Activated CD4-positive, alpha-beta memory T cell treated with anti-CD3 and anti-CD28 coated beads for 36 hours (primary cell): ENCODE data around the gene PRKAR2A. TPM values are rescaled to one million over a fixed set of nuclear protein-coding genes. Genes with fewer than 3 reads are reported as not detected.
"Not testable (repeated sequence)": the region's sequence is repeated elsewhere in the genome, so short reads cannot be mapped to it uniquely, and the experiment has no call there.

Source experiments
- CTCF ChIA-PET: fragments of 350-600 bp; sonication (Branson Sonifier 250); formaldehyde crosslinking; loops from one replicate; lab custom pipeline; 2021; ENCODE audit warnings: antibody characterized with exemption, inconsistent platforms; lab: Charles Lee
- POLR2A ChIA-PET: fragments of 350-600 bp; sonication (Branson Sonifier 250); formaldehyde crosslinking; loops from one replicate; lab custom pipeline; 2021; ENCODE audit warnings: antibody characterized with exemption; lab: Charles Lee
- DNase-seq: peaks from one replicate; pipeline ENCODE4 v3.0.0-alpha.2; 2020
- H3K27ac Mint-ChIP-seq: one replicate; pipeline ENCODE4 v1.8.0; 2021; ENCODE audit warnings: mixed read lengths
- H3K27me3 Mint-ChIP-seq: one replicate; pipeline ENCODE4 v1.8.0; 2021; ENCODE audit warnings: mixed read lengths
- H3K36me3 Mint-ChIP-seq: one replicate; pipeline ENCODE4 v1.8.0; 2021; ENCODE audit warnings: mixed read lengths
- H3K4me1 Mint-ChIP-seq: one replicate; pipeline ENCODE4 v1.8.0; 2021; ENCODE audit warnings: low read depth, mixed read lengths
- H3K4me3 Mint-ChIP-seq: one replicate; pipeline ENCODE4 v1.8.0; 2021; ENCODE audit warnings: mild to moderate bottlenecking, mixed read lengths
- H3K9me3 Mint-ChIP-seq: one replicate; pipeline ENCODE4 v1.8.0; 2021; ENCODE audit warnings: mixed read lengths
- intact Hi-C: fragments of 100-400 bp; cut with micrococcal nuclease; formaldehyde crosslinking; loops from one replicate; pipeline ENCODE4 v1.15.1; 2023
- total RNA-seq, 2 experiments: library from RNA; stranded (reverse); gene quantifications; one replicate each; pipeline ENCODE4 v1.2.3, GENCODE V29; 2021

Gene PRKAR2A
- total RNA-seq, 2 experiments from 2014 or later: 30.4 to 32.7 TPM

DNA sequence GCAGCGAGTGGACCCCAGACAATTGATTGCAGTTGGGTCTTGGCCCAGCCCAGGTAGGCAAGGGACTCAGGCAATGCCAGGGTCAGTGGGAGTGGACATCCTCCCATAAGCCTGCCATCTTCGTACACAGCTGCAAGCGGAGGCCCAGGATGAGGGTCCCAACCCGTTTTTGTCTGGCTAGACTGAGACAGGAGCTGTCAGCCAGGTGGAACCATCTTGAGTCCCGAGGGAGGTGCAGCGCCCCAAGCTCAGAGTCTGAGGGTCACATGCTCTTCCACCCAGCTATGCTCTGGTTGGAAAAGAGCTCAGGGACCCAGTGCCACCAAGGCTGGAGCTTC is 108.1 kb downstream of the PRKAR2A start:
- H3K9me3 Mint-ChIP-seq: no peaks in the 10 kb centered on the region
- H3K4me3 Mint-ChIP-seq: no peak overlapping the region
- no peaks in the 10 kb centered on the region for H3K4me1 Mint-ChIP-seq
- ChIA-PET POLR2A (interaction anchor here (0.8 kb wide), 1 partner anchor 22 kb away, joined by 3 read pairs; the partner anchor contains the start of gene IP6K2), CTCF (interaction anchor here (0.5 to 2.0 kb wide), 30 partner anchors 8 to 815 kb away, joined by 3 to 17 read pairs (median 4); partner anchors contain the start of genes NCKIPSD, SLC25A20 and SLC26A6)
- no peak for DNase-seq
- intact Hi-C loops: no loop called here
- no peak overlapping the region for H3K27ac Mint-ChIP-seq
- no peaks in the 10 kb centered on the region for H3K36me3 Mint-ChIP-seq
- H3K27me3 Mint-ChIP-seq: no peaks in the 10 kb centered on the region

DNA sequence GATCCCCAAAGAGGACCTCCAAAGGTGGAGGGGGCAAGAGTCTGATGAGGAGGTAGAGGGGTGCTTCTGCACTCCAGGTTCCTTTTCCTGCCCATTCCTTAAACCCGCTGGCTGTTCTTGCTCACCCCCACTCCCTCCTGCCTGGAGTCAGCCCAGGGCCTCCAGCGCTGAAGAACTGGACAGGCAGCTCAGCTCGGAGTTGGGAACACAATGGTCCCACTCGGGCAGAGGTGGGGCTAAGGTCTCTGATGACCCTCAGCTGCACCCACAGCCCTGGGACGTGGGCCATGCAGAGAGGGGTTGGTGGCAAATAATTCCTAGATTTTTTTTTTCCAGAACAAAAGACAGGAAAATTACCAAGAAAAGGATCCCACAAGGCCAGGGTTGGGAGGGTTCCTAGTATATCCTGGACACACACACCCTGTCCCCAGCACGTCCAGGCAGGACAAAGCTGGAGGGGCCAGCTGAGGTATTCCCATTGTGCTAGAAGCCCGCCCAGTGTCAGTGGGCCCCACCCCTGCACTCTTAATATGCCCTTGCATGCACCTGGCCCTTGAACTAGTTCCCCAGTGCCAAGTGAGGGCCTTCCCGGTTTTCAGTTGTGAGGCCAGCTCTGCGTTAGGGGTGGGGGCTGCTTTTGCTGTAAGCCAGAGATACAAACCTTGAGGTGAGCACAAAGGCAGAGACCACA is 108.6 kb downstream of the PRKAR2A start:
- POLR2A ChIA-PET: interaction anchor here (0.8 kb wide), 1 partner anchor 22 kb away, joined by 3 read pairs; the partner anchor contains the start of gene IP6K2
- intact Hi-C loops: no loop called here
- H3K36me3 Mint-ChIP-seq: no peaks in the 10 kb centered on the region
- CTCF ChIA-PET: interaction anchor here (0.6 to 2.0 kb wide), 28 partner anchors 8 to 816 kb away, joined by 3 to 17 read pairs (median 4); partner anchors contain the start of genes NCKIPSD, SLC25A20 and SLC26A6
- DNase-seq: no peak
- H3K4me3 Mint-ChIP-seq: no peak overlapping the region
- H3K27me3 Mint-ChIP-seq: no peaks in the 10 kb centered on the region
- no peaks in the 10 kb centered on the region for H3K9me3 Mint-ChIP-seq
- H3K27ac Mint-ChIP-seq: no peak overlapping the region
- H3K4me1 Mint-ChIP-seq: no peaks in the 10 kb centered on the region

DNA sequence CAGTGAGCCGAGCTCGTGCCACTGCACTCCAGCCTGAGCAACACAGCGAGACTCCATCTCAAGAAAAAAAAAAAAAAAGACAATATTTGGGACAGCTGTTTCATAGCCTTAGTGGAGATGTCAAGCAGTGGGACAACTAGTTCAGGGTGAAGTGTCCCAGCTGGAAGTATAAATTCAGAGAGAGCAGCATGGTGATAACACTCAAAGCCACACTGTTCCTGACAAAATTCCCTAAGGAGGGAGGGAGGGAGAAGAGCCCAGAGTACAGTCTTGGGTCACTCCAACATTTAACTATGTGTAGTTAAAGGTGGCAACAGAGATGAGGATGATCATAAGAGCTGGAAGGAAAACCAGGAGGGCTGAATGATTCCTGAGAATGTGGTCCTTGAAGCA is 109.5 kb downstream of the PRKAR2A start:
- no peak overlapping the region for H3K4me3 Mint-ChIP-seq
- no peak overlapping the region for H3K27ac Mint-ChIP-seq
- H3K4me1 Mint-ChIP-seq: no peaks in the 10 kb centered on the region
- no peaks in the 10 kb centered on the region for H3K9me3 Mint-ChIP-seq
- intact Hi-C loops: no loop called here
- H3K27me3 Mint-ChIP-seq: no peaks in the 10 kb centered on the region
- CTCF ChIA-PET: interaction anchor here (0.8 to 1.9 kb wide), 5 partner anchors 9 to 338 kb away, joined by 3 to 4 read pairs (median 3); partner anchors contain the start of gene SLC25A20
- DNase-seq: no peak
- no peaks in the 10 kb centered on the region for H3K36me3 Mint-ChIP-seq
- POLR2A ChIA-PET: no interaction called here

DNA sequence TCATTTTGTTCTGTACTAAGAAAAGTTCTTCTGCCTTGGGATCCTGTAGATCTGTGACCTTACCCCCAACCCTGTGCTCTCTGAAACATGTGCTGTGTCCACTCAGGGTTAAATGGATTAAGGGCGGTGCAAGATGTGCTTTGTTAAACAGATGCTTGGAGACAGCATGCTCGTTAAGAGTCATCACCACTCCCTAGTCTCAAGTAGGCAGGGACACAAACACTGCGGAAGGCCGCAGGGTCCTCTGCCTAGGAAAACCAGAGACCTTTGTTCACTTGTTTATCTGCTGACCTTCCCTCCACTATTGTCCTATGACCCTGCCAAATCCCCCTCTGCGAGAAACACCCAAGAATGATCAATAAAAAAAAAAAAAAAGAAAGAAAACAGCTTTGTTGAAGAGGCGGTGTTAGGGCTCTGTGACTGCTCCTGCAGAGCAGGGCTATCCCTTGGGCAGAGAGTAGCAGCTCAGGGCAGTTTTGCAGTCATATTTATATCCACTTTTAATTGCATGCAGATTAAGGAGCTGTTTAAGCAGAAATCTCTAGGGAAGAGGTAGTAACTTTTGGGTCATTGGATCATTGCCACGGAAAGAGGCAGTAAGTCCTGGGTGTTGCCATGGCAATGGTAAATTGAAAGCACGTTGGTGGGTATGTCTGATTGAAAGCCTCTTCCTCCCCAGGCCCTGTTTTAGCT is 112.5 kb downstream of the PRKAR2A start:
- H3K4me3 Mint-ChIP-seq, intact Hi-C loops: not testable (repeated sequence)

DNA sequence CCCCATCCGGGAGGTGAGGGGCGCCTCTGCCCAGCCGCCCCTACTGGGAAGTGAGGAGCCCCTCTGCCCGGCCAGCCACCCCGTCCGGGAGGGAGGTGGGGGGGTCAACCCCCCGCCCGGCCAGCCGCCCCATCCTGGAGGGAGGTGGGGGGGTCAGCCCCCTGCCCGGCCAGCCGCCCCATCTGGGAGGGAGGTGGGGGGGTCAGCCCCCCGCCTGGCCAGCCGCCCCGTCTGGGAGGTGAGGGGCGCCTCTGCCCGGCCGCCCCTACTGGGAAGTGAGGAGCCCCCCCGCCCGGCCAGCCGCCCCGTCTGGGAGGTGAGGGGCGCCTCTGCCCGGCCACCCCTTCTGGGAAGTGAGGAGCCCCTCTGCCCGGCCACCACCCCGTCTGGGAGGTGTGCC is 113.1 kb downstream of the PRKAR2A start:
- H3K4me3 Mint-ChIP-seq, intact Hi-C loops, DNase-seq, POLR2A ChIA-PET, H3K36me3 Mint-ChIP-seq, H3K4me1 Mint-ChIP-seq, H3K27me3 Mint-ChIP-seq, CTCF ChIA-PET, H3K27ac Mint-ChIP-seq, H3K9me3 Mint-ChIP-seq: not testable (repeated sequence)

More for the DNA sequence above, 112.5 kb downstream of the PRKAR2A start:
- H3K4me1 Mint-ChIP-seq, DNase-seq, POLR2A ChIA-PET, H3K27me3 Mint-ChIP-seq, H3K27ac Mint-ChIP-seq, H3K36me3 Mint-ChIP-seq, H3K9me3 Mint-ChIP-seq: not testable (repeated sequence)
- CTCF ChIA-PET: interaction anchor here (1.1 kb wide), 1 partner anchor 20 kb away, joined by 3 read pairs; no protein-coding TSS in a partner anchor

DNA sequence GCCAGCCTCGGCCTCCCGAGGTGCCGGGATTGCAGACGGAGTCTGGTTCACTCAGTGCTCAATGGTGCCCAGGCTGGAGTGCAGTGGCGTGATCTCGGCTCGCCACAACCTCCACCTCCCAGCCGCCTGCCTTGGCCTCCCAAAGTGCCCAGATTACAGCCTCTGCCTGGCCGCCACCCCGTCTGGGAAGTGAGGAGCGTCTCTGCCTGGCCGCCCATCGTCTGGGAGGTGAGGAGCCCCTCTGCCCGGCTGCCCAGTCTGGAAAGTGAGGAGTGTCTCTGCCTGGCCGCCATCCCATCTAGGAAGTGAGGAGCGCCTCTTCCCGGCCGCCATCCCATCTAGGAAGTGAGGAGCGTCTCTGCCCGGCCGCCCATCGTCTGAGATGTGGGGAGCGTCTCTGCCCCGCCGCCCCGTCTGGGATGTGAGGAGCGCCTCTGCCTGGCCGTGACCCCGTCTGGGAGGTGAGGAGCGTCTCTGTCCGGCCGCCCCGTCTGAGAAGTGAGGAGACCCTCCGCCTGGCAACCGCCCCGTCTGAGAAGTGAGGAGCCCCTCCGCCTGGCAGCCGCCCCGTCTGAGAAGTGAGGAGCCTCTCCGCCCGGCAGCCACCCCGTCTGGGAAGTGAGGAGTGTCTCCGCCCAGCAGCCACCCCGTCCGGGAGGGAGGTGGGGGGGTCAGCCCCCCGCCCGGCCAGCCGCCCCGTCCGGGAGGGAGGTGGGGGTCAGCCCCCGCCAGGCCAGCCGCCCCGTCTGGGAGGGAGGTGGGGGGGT is 113.7 kb downstream of the PRKAR2A start:
- H3K4me1 Mint-ChIP-seq, H3K9me3 Mint-ChIP-seq, H3K27me3 Mint-ChIP-seq, H3K27ac Mint-ChIP-seq, CTCF ChIA-PET, DNase-seq, POLR2A ChIA-PET, H3K4me3 Mint-ChIP-seq, intact Hi-C loops, H3K36me3 Mint-ChIP-seq: not testable (repeated sequence)

DNA sequence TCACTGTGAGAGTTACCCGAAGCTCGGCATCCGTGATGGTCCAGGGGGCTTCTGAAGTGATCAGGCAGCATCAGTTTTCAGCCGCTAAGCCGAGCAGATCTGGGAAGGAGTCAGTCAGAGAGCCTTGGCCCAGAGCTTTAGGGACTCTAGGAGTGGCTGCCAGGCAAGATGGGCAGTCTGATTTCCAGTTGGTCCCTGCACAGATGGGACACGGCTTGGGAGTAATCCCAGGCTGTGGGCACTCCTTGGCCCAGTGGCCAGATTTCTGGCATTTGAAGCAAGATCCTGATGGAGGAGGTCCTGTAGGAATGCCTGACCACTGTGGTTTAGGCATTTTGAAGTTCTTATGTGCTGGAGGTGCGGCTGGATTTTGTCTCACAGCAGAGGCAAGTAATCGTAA is 120.2 kb downstream of the PRKAR2A start:
- H3K9me3 Mint-ChIP-seq: peaks cover 2% of the 10 kb centered on the region
- intact Hi-C loops: no loop called here
- no peak overlapping the region for H3K27ac Mint-ChIP-seq
- H3K27me3 Mint-ChIP-seq: no peaks in the 10 kb centered on the region
- no peak for DNase-seq
- CTCF ChIA-PET: no interaction called here
- POLR2A ChIA-PET: no interaction called here
- no peak overlapping the region for H3K4me3 Mint-ChIP-seq
- H3K4me1 Mint-ChIP-seq: no peaks in the 10 kb centered on the region
- no peaks in the 10 kb centered on the region for H3K36me3 Mint-ChIP-seq

DNA sequence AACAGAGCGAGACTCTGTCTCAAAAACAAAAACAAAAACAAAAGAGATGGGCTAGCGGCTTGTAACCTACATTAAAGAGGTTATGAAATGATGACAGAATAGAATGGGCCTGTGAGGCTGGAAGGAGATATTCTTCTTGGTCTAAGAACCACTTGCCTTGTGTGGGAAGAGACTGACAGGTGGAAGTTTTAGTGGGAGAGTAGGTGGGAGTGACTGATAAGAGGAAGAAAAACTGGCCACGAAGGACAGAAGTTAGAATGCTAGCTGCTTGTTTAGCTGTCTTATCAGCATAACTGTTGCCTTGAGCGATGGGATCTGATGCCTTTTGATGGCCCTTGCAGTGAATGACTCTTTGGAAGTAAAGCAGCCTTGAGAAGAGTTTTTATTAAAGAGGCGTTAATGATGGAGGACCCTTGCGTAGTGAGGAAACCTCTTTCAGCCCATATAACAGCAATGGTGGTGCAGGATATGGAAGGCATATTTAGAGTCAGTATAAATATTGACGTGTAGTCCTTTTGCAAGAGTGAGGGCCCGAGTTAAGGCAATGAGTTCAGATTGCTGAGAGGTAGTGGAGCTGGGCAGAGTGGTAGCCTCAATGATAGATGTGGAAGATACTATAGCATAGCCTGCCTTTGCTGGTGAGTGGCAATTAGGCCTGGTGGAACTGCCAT is 122.4 kb downstream of the PRKAR2A start:
- CTCF ChIA-PET: interaction anchor here (1.7 kb wide), 1 partner anchor 15 kb away, joined by 5 read pairs; no protein-coding TSS in a partner anchor
- H3K9me3 Mint-ChIP-seq, DNase-seq, intact Hi-C loops, H3K4me1 Mint-ChIP-seq, H3K27ac Mint-ChIP-seq, H3K27me3 Mint-ChIP-seq, H3K4me3 Mint-ChIP-seq, POLR2A ChIA-PET, H3K36me3 Mint-ChIP-seq: not testable (repeated sequence)

DNA sequence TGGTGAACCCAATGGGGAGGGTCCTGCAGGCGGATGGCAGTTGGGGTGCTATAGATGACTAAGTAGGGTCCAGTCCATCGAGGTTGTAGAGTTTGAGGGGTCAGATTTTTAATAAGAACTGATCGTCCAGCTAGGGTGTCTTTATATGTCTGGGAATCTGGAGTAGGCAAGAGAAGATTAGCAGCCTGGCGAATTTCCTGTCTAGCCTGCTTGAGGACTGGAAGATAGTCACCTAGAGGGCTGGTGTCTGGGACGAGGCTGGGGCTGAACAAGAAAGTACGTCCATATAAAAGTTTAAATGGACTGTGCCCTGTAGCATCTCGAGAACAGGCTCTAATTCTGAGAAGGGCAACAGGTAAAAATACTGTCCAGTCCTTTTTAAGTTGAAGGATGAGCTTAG is 123.9 kb downstream of the PRKAR2A start:
- ChIA-PET POLR2A (no interaction called here), CTCF (interaction anchor here (1.7 kb wide), 1 partner anchor 16 kb away, joined by 5 read pairs; no protein-coding TSS in a partner anchor)
- no peaks in the 10 kb centered on the region for H3K27me3 Mint-ChIP-seq
- H3K4me1 Mint-ChIP-seq: no peaks in the 10 kb centered on the region
- H3K36me3 Mint-ChIP-seq: no peaks in the 10 kb centered on the region
- H3K4me3 Mint-ChIP-seq: no peak overlapping the region
- peaks cover 2% of the 10 kb centered on the region for H3K9me3 Mint-ChIP-seq
- DNase-seq: no peak
- intact Hi-C loops: no loop called here
- no peak overlapping the region for H3K27ac Mint-ChIP-seq

DNA sequence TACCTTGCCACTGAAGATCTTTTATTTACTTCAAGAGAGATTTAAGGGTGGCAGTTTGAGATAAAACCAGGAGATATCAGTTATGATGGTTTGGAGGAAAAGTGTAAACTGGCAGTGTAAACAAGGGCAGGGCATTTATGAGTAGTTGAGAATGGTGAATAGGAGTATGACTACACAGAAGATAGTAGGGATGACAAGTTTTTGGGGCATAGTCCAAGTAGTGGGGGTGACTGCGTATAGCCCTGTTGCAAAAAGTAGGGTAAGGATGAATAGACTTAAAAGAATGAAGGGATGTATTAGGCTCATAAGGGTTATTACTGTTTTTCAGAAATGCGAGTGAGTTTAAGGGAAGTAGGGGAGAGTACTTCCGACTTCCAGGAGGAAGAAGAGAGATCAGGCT is 124.4 kb downstream of the PRKAR2A start:
- H3K9me3 Mint-ChIP-seq, H3K27ac Mint-ChIP-seq, H3K27me3 Mint-ChIP-seq, intact Hi-C loops, H3K4me3 Mint-ChIP-seq, POLR2A ChIA-PET, DNase-seq, H3K36me3 Mint-ChIP-seq, H3K4me1 Mint-ChIP-seq: not testable (repeated sequence)
- CTCF ChIA-PET: interaction anchor here (1.7 kb wide), 1 partner anchor 17 kb away, joined by 5 read pairs; no protein-coding TSS in a partner anchor

DNA sequence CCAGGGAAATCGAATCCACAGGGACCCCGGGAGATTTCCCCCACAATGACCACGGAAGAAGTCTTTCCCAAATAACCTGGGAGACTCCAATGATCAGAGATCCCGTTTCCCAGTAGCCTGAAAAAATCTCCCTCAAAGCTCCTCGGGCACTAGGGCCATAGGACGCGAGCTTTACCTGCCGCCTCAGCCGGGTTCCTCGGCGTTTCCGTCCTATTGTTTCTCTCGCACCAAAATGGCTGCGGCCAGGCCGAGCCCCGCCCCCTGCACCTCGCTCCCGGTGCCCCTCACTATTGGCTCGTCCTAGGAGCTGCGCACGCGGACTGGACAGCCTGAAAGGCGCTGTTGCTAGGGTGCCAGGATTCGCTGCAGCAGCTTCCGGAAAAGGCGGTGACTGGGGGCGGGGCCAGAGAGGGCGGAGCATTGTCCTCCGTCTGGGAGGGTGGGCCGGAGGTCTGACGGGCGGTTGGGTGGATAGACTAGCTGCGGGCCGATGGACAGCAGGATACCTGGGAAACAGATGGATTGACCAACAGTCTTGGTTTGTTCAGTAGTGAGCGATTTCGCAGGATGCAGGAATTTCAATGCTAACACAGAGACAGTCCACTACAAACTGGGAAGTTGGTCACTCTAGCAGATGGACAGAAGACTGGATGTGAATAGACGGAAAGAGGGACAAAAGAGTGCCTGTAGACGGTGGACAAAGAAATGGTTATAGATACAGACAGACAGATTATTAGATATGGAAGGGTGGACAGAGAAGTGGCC is 130.5 kb downstream of the PRKAR2A start, which contains the start of gene IP6K2:
TSS of gene IP6K2 (minus strand) at position 240 of the 765 bp plus-strand sequence. CDS start 21,930 bp downstream, outside the sequence.
- CTCF ChIA-PET: interaction anchor here (1.0 to 2.3 kb wide), 3 partner anchors 31 to 281 kb away, joined by 3 to 8 read pairs (median 8); partner anchors contain the start of gene NCKIPSD
- H3K4me1 Mint-ChIP-seq: peaks cover 30% of the 10 kb centered on the region
- peaks cover 10% of the 10 kb centered on the region for H3K36me3 Mint-ChIP-seq
- no peaks in the 10 kb centered on the region for H3K27me3 Mint-ChIP-seq
- H3K4me3 Mint-ChIP-seq: peak within 1 kb of the TSS; percentile 96
- no peaks in the 10 kb centered on the region for H3K9me3 Mint-ChIP-seq
- intact Hi-C loops: loop anchor here (2.0 to 5.0 kb wide), 4 partner anchors 55 to 375 kb away; partner anchors contain the start of genes ARIH2, CELSR3, NDUFAF3 and QRICH1
- POLR2A ChIA-PET: interaction anchor here (0.5 to 2.1 kb wide), 11 partner anchors 10 to 376 kb away, joined by 3 to 13 read pairs (median 3); partner anchors contain the start of genes ARIH2, CELSR3 and QRICH1
- peak within 1 kb of the TSS; percentile 87 for H3K27ac Mint-ChIP-seq
- DNase-seq: peak; percentile 100
